ENCODE data around the gene SLC12A4. TPM values are rescaled to one million over a fixed set of nuclear protein-coding genes. Genes with fewer than 3 reads are reported as not detected.

SLC12A4 gene
- total and polyA plus RNA-seq, 2 of the 13 experiments (the other 11 are each of a cell fraction or from before 2014, with no cell fraction given): 65.1 to 84.3 TPM

- TF ChIP-seq ZFP41 (CRISPR knock-in tag; IDR thresholded peaks at IDR 0.05; ENCODE audit: borderline replicate concordance) (no peak; the same call in 1 of the 2 replicates), KLF6 (CRISPR knock-in tag; IDR thresholded peaks at IDR 0.05) (no peak), HDAC2 (CRISPR knock-in tag; IDR thresholded peaks at IDR 0.05) (0 out of 2 replicates have a peak, but pooled peaks have one; percentile 46), SOX13 (IDR thresholded peaks at IDR 0.05) (no peak), SOX13 (CRISPR knock-in tag; conservative IDR thresholded peaks at IDR 0.05 in 1 of 2, IDR thresholded peaks at IDR 0.05 in 1 of 2) (0 out of 4 replicates have a peak, but pooled peaks of 1 of the 2 experiments have one; percentile 20), ZNF441 (CRISPR knock-in tag; IDR thresholded peaks at IDR 0.05; ENCODE audit: borderline replicate concordance) (peak; percentile 55; the same call in 1 of the 2 replicates), EED (CRISPR knock-in tag; IDR thresholded peaks at IDR 0.05) (no peak), SRSF9 (IDR thresholded peaks at IDR 0.05; ENCODE audit: borderline replicate concordance, insufficient read depth, low read depth, low read length, poor library complexity, severe bottlenecking) (no peak), FOXM1 (CRISPR knock-in tag; IDR thresholded peaks at IDR 0.05) (no peak), ARNT2 (CRISPR knock-in tag; IDR thresholded peaks at IDR 0.05; ENCODE audit: low read depth) (no peak), IKZF5 (CRISPR knock-in tag; IDR thresholded peaks at IDR 0.05) (0 out of 2 replicates have a peak, but pooled peaks have one; percentile 18), ZNF747 (CRISPR knock-in tag; IDR thresholded peaks at IDR 0.05; ENCODE audit: borderline replicate concordance) (peak; percentile 32), KDM1A (CRISPR knock-in tag; IDR thresholded peaks at IDR 0.05) (no peak), ZNF615 (CRISPR knock-in tag; IDR thresholded peaks at IDR 0.05; ENCODE audit: borderline replicate concordance) (no peak), TAF1 (CRISPR knock-in tag; IDR thresholded peaks at IDR 0.05) (peak; percentile 52; the same call in 1 of the 2 replicates), ZFX (CRISPR knock-in tag; IDR thresholded peaks at IDR 0.05; ENCODE audit: low read depth) (peak; percentile 83), ZSCAN30 (CRISPR knock-in tag; IDR thresholded peaks at IDR 0.05) (peak; percentile 56; the same call in 1 of the 2 replicates), ZFP36L1 (CRISPR knock-in tag; IDR thresholded peaks at IDR 0.05) (no peak), SIN3B (IDR thresholded peaks at IDR 0.05; ENCODE audit: low read length) (no peak)
- TF ChIP-seq, protein P1, sequence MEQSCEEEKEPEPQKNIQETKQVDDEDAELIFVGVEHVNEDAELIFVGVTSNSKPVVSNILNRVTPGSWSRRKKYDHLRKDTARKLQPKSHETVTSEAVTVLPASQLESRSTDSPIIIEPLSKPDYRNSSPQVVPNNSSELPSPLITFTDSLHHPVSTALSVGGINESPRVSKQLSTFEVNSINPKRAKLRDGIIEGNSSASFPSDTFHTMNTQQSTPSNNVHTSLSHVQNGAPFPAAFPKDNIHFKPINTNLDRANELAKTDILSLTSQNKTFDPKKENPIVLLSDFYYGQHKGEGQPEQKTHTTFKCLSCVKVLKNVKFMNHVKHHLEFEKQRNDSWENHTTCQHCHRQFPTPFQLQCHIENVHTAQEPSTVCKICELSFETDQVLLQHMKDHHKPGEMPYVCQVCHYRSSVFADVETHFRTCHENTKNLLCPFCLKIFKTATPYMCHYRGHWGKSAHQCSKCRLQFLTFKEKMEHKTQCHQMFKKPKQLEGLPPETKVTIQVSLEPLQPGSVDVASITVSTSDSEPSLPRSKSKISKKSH (CRISPR knock-in tag; IDR thresholded peaks at IDR 0.05; ENCODE audit: borderline replicate concordance): peak; percentile 44; the same call in 1 of the 2 replicates
- TF ChIP-seq, protein P2, sequence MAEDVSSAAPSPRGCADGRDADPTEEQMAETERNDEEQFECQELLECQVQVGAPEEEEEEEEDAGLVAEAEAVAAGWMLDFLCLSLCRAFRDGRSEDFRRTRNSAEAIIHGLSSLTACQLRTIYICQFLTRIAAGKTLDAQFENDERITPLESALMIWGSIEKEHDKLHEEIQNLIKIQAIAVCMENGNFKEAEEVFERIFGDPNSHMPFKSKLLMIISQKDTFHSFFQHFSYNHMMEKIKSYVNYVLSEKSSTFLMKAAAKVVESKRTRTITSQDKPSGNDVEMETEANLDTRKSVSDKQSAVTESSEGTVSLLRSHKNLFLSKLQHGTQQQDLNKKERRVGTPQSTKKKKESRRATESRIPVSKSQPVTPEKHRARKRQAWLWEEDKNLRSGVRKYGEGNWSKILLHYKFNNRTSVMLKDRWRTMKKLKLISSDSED (CRISPR knock-in tag; IDR thresholded peaks at IDR 0.05): no peak
- TF ChIP-seq, protein P3, sequence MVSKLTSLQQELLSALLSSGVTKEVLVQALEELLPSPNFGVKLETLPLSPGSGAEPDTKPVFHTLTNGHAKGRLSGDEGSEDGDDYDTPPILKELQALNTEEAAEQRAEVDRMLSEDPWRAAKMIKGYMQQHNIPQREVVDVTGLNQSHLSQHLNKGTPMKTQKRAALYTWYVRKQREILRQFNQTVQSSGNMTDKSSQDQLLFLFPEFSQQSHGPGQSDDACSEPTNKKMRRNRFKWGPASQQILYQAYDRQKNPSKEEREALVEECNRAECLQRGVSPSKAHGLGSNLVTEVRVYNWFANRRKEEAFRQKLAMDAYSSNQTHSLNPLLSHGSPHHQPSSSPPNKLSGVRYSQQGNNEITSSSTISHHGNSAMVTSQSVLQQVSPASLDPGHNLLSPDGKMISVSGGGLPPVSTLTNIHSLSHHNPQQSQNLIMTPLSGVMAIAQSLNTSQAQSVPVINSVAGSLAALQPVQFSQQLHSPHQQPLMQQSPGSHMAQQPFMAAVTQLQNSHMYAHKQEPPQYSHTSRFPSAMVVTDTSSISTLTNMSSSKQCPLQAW (CRISPR knock-in tag; IDR thresholded peaks at IDR 0.05): 0 out of 2 replicates have a peak, but pooled peaks have one; percentile 3
Observed at GRCh38 chr16:67969254-67970039, 1.0 kb upstream of the SLC12A4 start (continued).
